NCI-H128 (cell line): ENCODE data around the gene ARRDC2.
"Not testable (repeated sequence)": the region's sequence is repeated elsewhere in the genome, so short reads cannot be mapped to it uniquely, and the experiment has no call there.

Experiments
- DNase-seq: peaks from one replicate; lab custom pipeline; 2025; ENCODE audit not compliant: unreplicated experiment; lab: John Stamatoyannopoulos, UW

Gene ARRDC2

DNA sequence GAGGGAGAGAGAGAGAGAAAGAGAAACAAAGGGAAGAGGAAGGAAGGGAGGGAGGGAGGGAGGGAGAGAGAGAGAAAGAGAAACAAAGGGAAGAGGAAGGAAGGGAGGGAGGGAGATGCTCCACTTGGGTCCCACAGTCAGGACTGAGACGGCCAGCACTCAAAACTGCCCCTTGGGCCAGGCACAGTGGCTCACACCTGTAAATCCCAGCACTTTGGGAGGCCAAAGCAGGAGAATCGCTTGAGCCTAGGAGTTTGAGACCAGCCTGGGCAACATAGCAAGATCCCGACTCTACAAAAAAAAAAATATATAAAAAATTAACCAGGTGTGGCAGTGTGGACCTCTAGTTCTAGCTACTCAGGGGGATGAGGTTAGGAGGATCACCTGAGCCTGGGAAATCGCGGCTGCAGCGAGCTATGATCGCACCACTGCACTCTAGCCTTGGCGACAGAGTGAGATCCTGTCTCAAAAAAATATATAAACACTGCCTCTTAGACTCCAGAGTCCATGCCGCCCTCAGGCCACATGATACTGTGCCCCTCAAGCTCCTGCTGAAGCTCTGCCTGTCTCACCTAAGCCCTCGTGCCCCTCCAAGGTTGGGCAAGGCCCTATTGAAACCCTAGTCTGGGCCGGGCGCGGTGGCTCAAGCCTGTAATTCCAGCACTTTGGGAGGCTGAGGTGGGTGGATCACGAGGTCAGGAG, 8.4 kb downstream of the ARRDC2 start:
- DNase-seq: no peak

DNA sequence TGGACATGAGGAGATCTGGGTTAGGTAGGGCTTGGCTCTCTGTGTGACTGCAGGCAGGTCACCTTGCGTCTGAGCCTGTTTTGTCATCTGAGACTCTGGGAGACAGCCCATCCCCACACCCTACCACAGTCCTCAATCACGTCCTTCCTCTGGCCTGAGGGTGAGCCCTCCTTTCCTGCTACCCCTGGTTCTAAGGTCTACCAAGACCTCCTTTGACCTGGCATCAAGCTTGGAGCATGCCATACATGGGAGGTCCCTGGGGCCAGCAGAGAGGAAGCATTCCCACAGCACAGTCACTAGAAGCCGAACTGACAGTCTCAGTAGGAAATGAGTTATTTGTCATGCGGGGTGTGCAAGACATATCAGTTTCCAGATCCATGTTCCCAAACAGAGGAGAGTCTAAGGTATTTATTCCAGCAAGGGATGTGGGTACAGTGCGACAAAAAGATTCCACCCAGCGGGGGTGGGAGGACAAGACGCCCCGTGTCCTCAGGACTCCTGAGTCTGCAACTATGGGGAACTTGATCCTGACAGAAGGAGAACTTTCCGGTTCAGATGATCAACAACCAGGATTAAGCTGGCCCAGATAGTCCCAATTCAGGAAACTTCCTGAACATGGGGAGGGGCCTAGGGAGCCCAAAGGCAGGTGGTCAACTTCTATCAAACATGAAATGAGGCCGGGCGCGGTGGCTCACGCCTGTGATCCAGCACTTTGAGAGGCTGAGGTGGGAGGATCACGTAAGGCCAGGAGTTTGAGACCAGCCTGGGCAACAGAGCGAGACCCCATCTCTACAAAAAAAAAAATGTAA, 9.5 kb downstream of the ARRDC2 start:
- no peak for DNase-seq

DNA sequence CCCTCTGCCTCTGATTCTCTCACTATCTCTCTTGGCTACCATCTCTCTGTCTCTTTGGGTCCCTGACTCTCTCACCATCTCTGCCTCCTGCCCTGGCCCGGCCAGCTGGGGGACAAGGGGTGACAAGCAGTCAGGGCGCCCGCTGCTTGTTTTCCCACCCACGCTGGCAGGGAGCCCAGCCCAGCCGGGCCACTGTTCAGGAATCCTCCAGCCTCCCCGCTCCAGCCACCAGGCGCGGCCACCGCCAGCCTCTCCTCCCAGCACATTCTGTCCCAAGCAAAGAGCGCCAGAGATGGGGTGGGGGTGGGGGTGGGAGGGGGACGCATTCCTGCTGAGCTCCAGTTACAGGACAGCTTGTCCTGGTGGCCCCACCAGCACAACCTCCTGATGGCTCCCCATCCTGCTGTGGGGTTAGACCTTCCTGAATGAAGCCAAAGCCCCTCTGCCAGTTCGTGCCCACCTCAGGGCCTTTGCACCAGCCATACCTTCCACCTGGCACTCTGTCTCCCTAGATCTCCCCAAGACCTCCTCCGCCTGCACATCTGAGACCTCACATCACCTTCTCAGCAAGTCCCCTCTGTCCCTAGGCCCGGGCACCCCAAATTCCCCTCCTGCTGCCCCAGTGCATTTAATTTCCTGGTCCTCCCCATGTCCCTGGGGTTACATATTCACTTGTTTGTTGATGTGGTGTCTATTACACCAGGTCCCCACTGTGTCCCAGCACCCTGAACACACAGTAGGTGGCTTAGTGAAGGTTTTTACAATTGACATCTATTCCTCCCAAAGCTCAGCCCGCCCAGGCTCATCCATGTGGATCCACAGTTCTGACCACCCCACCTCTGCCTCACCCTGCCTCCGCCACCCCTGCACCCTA, 12.5 kb downstream of the ARRDC2 start:
- no peak for DNase-seq

DNA sequence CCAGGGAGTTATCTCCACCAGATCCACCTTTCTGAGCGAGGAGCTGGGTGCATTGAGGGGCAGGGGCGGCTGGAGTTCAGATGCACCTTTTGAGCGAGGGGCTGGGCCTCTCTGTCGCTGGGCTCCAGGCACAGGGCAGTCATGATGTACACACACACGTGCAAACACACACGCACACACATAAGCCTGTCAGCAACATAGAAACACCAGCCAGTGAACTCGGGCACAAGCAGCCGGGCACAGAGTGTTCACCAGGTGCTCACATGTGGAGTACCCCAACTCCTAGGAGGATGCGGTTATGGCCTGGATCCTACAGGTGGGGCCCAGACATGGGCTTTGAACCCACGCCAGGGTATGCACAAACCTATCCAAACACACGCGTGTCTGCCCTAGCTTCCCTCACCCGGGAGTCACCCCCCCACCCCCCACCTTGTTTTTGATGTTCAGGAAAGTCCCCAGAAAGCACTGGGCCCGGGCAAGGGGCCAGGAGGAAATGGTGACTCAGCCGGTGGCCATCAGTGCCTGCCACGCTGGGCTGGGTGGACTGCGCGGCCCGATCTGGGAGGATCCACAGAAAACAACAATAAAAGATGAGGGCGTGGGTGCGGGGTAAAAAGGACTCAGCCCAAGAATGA, 13.3 kb downstream of the ARRDC2 start:
- no peak for DNase-seq

- no peak for DNase-seq
Observed at GRCh38 chr19:18023622-18024251, 15.8 kb downstream of the ARRDC2 start.

DNA sequence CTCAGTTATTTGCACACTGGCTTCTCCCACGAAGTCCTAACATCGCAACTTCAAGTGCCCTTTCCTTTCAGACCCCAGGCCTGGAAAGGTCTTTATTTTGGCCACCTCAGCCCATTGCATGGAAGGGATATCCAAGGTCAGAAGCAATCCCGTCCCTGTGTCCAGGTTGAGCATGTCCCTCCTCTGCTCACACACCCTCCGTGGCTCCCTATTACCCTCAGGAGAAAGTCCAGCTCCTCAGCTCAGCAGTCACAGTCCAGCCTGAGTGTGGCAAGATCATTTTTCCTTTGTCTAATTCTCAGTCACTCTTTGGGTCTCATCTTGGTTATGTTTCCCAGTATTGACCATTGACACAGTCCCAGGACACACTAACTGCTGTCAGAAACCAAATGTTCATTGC, 19.2 kb downstream of the ARRDC2 start:
- no peak for DNase-seq

DNA sequence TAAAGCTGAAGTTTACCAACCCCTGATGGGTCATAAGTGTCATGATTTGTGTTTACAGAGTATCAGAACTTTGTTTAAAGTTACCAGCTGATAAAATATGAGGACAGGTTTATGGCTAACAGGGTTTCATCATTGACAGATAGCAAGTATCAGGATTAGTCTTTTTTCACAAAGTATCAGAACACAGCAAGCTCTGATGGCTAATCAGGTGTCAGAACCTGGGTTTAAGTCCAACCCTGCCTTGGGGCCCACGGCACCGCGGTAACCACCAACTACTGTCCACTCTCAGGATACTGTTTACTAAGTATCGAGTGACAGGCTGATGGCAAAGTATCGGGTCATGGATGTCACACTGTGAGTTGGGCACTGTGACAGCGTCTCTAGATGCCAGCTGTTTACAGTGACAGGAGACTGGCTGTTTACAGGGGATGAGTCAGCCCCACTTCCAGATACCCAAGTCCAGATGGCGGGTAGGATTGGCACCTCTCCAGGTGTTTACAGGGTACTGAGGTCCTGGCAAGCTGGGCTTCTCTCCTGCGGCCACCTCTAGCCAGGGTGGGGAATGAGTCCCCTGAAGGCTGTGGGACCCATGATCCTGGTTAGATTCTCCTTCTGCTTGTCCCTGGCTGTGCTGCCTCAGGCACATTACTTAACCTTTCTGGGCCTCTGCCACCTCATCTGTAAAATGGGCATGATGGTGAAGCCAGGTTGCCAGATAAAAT, 21.8 kb downstream of the ARRDC2 start:
- no peak for DNase-seq

DNA sequence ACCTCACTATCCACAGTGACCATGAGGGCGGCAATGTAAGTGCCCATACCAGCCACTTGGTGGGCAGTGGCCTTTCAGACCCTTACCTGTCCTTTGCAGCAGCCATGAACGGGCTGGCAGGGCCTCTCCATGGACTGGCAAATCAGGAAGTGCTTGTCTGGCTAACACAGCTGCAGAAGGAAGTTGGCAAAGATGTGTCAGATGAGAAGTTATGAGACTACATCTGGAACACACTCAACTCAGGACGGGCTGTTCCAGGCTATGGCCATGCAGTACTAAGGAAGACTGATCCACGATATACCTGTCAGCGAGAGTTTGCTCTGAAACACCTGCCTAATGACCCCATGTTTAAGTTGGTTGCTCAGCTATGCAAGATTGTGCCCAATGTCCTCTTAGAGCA, 23.4 kb downstream of the ARRDC2 start:
- not testable (repeated sequence) for DNase-seq

- not testable (repeated sequence) for DNase-seq
Observed at GRCh38 chr19:18032102-18032501, 24.1 kb downstream of the ARRDC2 start.

DNA sequence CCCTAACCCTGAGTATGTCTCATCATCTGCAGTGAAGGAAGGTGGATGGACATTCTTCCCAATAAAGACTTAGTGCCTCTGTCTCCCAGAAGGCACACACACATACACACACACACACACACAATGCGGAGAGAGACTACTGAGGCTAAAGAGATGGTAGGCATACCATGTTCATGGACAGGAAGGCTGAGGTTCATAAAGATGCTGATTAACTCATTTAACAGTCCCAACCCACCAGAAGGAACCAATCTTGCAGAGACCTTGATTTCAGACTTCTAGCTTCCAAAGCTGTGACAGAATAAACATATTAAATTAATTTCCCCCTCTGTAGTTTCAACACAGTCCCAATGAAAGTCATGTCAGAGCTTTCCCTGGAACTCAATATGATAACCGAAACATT, 33.1 kb downstream of the ARRDC2 start:
- no peak for DNase-seq

- no peak for DNase-seq
Observed at GRCh38 chr19:18043676-18044075, 35.7 kb downstream of the ARRDC2 start.

GRCh38 chr19:18044825-18045304, 36.9 kb downstream of the ARRDC2 start:
- peak; percentile 20 for DNase-seq

- DNase-seq: no peak
Observed at GRCh38 chr19:18045307-18046050, 37.5 kb downstream of the ARRDC2 start.

GRCh38 chr19:18046059-18046718, 38.2 kb downstream of the ARRDC2 start:
- no peak for DNase-seq

- no peak for DNase-seq
Observed at GRCh38 chr19:18049385-18049784, 41.4 kb downstream of the ARRDC2 start.

GRCh38 chr19:18051887-18052286, 43.9 kb downstream of the ARRDC2 start:
- no peak for DNase-seq

GRCh38 chr19:18053576-18054219, 45.7 kb downstream of the ARRDC2 start:
- no peak for DNase-seq

DNA sequence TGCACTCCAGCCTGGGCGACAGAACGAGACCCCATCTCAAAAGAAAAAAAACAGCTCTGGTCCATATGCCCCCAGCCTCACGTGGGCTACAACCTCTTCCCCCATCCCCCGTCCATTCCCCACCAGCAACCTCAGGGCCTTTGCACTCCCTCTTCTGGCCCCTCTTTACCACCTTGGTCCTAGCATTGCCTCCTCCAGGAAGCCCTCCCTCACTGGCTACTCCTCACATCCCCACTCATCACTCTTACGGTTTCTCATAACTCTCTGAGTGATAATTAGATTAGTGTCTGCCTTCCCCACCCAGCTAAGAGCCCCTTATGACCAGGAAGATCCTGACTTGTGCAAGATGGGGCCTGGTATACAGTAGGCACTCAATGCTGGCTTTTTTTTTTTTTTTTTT, 48.0 kb downstream of the ARRDC2 start:
- DNase-seq: no peak
